Liver (tissue), 9 donors: ENCODE data around the gene TRIM14. TPM values are rescaled to one million over a fixed set of nuclear protein-coding genes. Genes with fewer than 3 reads are reported as not detected.
A peak's percentile ranks its signal among the peaks of the same experiment; 100 is the strongest.

Source experiments
- DNase-seq: peaks from one replicate; pipeline ENCODE4 v3.0.0-alpha.2; 2017; ENCODE audit warnings: low spot score
- H3K27ac ChIP-seq, 2 donors: one replicate each; pipeline ENCODE4 v1.7.0; 2013; ENCODE audit warnings: inconsistent platforms in 2 of 2, low read length in 2 of 2, control low read depth in 1 of 2, low read depth in 1 of 2, mild to moderate bottlenecking in 1 of 2
- H3K27me3 ChIP-seq, 4 donors: one replicate each; pipeline versions ENCODE4 v1.6.1 to v1.7.0; 2013; ENCODE audit warnings: low read length in 3 of 4, inconsistent platforms in 1 of 4, mild to moderate bottlenecking in 1 of 4, moderate library complexity in 1 of 4; ENCODE audit not compliant: control insufficient read depth in 4 of 4, insufficient read depth in 4 of 4
- H3K36me3 ChIP-seq, 4 donors: one replicate each; pipeline versions ENCODE4 v1.6.1 to v1.7.0; 2013; ENCODE audit warnings: low read length in 3 of 4, mild to moderate bottlenecking in 3 of 4, low read depth in 1 of 4, moderate library complexity in 1 of 4; ENCODE audit not compliant: control insufficient read depth in 4 of 4, insufficient read depth in 3 of 4
- H3K4me1 ChIP-seq, 4 donors: one replicate each; pipeline versions ENCODE4 v1.6.1 to v1.7.0; 2013; ENCODE audit warnings: low read length in 3 of 4, mild to moderate bottlenecking in 3 of 4, moderate library complexity in 1 of 4; ENCODE audit not compliant: control insufficient read depth in 4 of 4, insufficient read depth in 4 of 4
- H3K4me3 ChIP-seq, 3 donors: one replicate each; pipeline versions ENCODE4 v1.6.1 to v1.7.0; 2013; ENCODE audit warnings: low read length in 3 of 3, control low read depth in 1 of 3, low read depth in 1 of 3, mild to moderate bottlenecking in 1 of 3
- H3K9ac ChIP-seq, 2 donors: one replicate each; pipeline ENCODE4 v1.7.0; 2013; ENCODE audit warnings: low read length in 2 of 2, mild to moderate bottlenecking in 2 of 2, moderate library complexity in 2 of 2, control low read depth in 1 of 2, low read depth in 1 of 2
- H3K9me3 ChIP-seq, 4 donors: one replicate each; pipeline versions ENCODE4 v1.6.1 to v1.7.0; 2013; ENCODE audit warnings: low read length in 3 of 4; ENCODE audit not compliant: control insufficient read depth in 4 of 4
- FOXA1 ChIP-seq: IDR thresholded peaks from 2 replicates; pipeline ENCODE4 v1.6.1; 2016; ENCODE audit warnings: antibody characterized with exemption
- FOXA2 ChIP-seq: IDR thresholded peaks from 2 replicates; pipeline ENCODE4 v1.6.1; 2016; ENCODE audit warnings: antibody characterized with exemption
- GABPA ChIP-seq, 2 donors: IDR thresholded peaks in 1 of 2; conservative IDR thresholded peaks in 1 of 2; 2 replicates each; pipeline ENCODE4 v1.6.1; 2016; ENCODE audit warnings: antibody characterized with exemption in 2 of 2, mild to moderate bottlenecking in 1 of 2, moderate library complexity in 1 of 2
- HNF4A ChIP-seq, 2 donors: conservative IDR thresholded peaks; 2 replicates each; pipeline ENCODE4 v1.6.1; 2016; ENCODE audit warnings: antibody characterized with exemption in 2 of 2, mild to moderate bottlenecking in 2 of 2
- HNF4G ChIP-seq: IDR thresholded peaks from 2 replicates; pipeline ENCODE4 v1.6.1; 2016; ENCODE audit warnings: antibody characterized with exemption
- JUND ChIP-seq, 2 donors: IDR thresholded peaks; 2 replicates each; pipeline ENCODE4 v1.6.1; 2016; ENCODE audit warnings: antibody characterized with exemption in 2 of 2
- NR2F2 ChIP-seq: IDR thresholded peaks from 2 replicates; pipeline ENCODE4 v1.6.1; 2016; ENCODE audit warnings: antibody characterized with exemption
- RAD21 ChIP-seq, 2 donors: IDR thresholded peaks; 2 replicates each; pipeline ENCODE4 v1.6.1; 2016; ENCODE audit warnings: antibody characterized with exemption in 2 of 2, mild to moderate bottlenecking in 2 of 2
- RXRA ChIP-seq, 2 donors: IDR thresholded peaks; 2 replicates each; pipeline ENCODE4 v1.6.1; 2017 to 2018; ENCODE audit warnings: antibody characterized with exemption in 2 of 2, mild to moderate bottlenecking in 1 of 2
- SP1 ChIP-seq: IDR thresholded peaks from 2 replicates; pipeline ENCODE4 v1.6.1; 2018; ENCODE audit warnings: antibody characterized with exemption, mild to moderate bottlenecking
- TAF1 ChIP-seq: conservative IDR thresholded peaks from 2 replicates; pipeline ENCODE4 v1.6.1; 2016; ENCODE audit warnings: antibody characterized with exemption, mild to moderate bottlenecking
- YY1 ChIP-seq: IDR thresholded peaks from 2 replicates; pipeline ENCODE4 v1.6.1; 2016; ENCODE audit warnings: antibody characterized with exemption, mild to moderate bottlenecking
- WGBS: extraction: QIAGEN DNeasy Blood & Tissue Kit; methylation state at CpG from one replicate; pipeline ENCODE4 v1.1.7; 2013; 5-methylcytosine and 5-hydroxymethylcytosine counted together
- polyA plus RNA-seq, 2 donors: library from polyadenylated mRNA; stranded (reverse) in 1 of 2; unstranded in 1 of 2; fragments of 200-250 nt in 1 of 2; fragments of >200 nt in 1 of 2; fragmentation: Nextera tagmentation in 1 of 2; extraction: Ambion mirVana in 1 of 2; gene quantifications; one replicate each; pipeline versions ENCODE4 v1.2.1 to v1.2.3, GENCODE V29; 2013 to 2015
- total RNA-seq, 2 donors: library from RNA; depleted of rRNA; stranded (reverse); fragments of >200 nt; gene quantifications; one replicate each; pipeline ENCODE4 v1.2.3, GENCODE V29; 2014
- TF ChIP-seq, protein P1 (sequence below): IDR thresholded peaks from 2 replicates; pipeline ENCODE4 v1.6.1; 2016; ENCODE audit warnings: antibody characterized with exemption
- TF ChIP-seq, protein P2 (sequence below): IDR thresholded peaks from 2 replicates; pipeline ENCODE4 v1.6.1; 2016; ENCODE audit warnings: antibody characterized with exemption
- TF ChIP-seq, protein P3 (sequence below): IDR thresholded peaks from 2 replicates; pipeline ENCODE4 v1.6.1; 2016; ENCODE audit warnings: antibody characterized with exemption
- TF ChIP-seq, protein P4 (sequence below): IDR thresholded peaks from 2 replicates; pipeline ENCODE4 v1.6.1; 2016; ENCODE audit warnings: antibody characterized with exemption, mild to moderate bottlenecking
- TF ChIP-seq, protein P5 (sequence below): fragments of 150-350 bp; IDR thresholded peaks from 2 replicates; pipeline ENCODE4 v1.5.1; 2017; ENCODE audit warnings: improper control_type of control experiment, low read depth, low read length; ENCODE audit not compliant: missing input control
- donor health status: healthy.
- donor health status: healthy.
- donor health status: healthy.
- donor health status: healthy.
- donor health status: healthy.

The TRIM14 gene
- total and polyA plus RNA-seq, 4 donors: 15.2 to 22.0 (median 17.8) TPM

DNA sequence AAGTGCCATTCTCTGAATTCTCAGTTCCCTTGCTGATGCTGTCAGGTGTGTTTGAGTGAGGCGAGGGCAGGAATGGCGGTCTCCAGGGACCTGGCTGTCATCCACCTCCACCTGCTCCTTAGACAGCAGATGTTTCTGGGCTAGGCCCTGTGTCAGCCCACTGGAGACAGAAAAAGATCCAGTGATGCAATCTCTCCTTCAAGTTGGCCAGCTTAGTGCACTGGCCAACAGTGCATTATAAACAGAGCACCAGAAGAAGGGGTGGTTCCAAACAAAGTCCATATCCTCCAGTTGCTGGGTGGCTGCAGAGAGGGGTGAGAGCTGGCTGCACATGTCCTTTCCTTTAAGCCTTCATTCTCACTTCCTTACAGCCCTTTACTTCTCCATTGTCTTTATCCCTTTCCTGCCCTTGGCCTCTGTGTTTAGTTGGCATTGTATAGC, 35.9 kb downstream of the TRIM14 start:
- no peak for DNase-seq
- Histone ChIP-seq H3K4me1 (peaks cover 16 to 30% (median 23%) of the 10 kb centered on the region in 4 donors), H3K27ac (peak overlapping the region; percentile 62 to 63), H3K4me3 (no peak overlapping the region), H3K9ac (no peak overlapping the region), H3K9me3 (no peaks in the 10 kb centered on the region), H3K27me3 (no peaks in the 10 kb centered on the region), H3K36me3 (peaks cover 5 to 14% (median 12%) of the 10 kb centered on the region in 4 donors)
- TF ChIP-seq, protein P1, sequence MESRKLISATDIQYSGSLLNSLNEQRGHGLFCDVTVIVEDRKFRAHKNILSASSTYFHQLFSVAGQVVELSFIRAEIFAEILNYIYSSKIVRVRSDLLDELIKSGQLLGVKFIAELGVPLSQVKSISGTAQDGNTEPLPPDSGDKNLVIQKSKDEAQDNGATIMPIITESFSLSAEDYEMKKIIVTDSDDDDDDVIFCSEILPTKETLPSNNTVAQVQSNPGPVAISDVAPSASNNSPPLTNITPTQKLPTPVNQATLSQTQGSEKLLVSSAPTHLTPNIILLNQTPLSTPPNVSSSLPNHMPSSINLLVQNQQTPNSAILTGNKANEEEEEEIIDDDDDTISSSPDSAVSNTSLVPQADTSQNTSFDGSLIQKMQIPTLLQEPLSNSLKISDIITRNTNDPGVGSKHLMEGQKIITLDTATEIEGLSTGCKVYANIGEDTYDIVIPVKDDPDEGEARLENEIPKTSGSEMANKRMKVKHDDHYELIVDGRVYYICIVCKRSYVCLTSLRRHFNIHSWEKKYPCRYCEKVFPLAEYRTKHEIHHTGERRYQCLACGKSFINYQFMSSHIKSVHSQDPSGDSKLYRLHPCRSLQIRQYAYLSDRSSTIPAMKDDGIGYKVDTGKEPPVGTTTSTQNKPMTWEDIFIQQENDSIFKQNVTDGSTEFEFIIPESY: no peak
- TF ChIP-seq YY1 (no peak), TAF1 (no peak), HNF4G (no peak), FOXA1 (no peak), SP1 (peak; percentile 42), HNF4A (conservative IDR thresholded peaks at IDR 0.05) (peak; percentile 82 to 92), GABPA (IDR thresholded peaks at IDR 0.05 in 1 of 2, conservative IDR thresholded peaks at IDR 0.05 in 1 of 2) (peak in 1 of 2 donors; percentile 35), NR2F2 (no peak), RXRA (IDR thresholded peaks at IDR 0.05) (peak; percentile 28 to 84), FOXA2 (peak; percentile 56), RAD21 (IDR thresholded peaks at IDR 0.05) (peak in 1 of 2 donors; percentile 32), JUND (IDR thresholded peaks at IDR 0.05) (peak in 1 of 2 donors; percentile 76)
- TF ChIP-seq, protein P2, sequence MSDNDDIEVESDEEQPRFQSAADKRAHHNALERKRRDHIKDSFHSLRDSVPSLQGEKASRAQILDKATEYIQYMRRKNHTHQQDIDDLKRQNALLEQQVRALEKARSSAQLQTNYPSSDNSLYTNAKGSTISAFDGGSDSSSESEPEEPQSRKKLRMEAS: peak; percentile 85
- TF ChIP-seq, protein P3, sequence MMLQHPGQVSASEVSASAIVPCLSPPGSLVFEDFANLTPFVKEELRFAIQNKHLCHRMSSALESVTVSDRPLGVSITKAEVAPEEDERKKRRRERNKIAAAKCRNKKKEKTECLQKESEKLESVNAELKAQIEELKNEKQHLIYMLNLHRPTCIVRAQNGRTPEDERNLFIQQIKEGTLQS: peak; percentile 33
- TF ChIP-seq, protein P4, sequence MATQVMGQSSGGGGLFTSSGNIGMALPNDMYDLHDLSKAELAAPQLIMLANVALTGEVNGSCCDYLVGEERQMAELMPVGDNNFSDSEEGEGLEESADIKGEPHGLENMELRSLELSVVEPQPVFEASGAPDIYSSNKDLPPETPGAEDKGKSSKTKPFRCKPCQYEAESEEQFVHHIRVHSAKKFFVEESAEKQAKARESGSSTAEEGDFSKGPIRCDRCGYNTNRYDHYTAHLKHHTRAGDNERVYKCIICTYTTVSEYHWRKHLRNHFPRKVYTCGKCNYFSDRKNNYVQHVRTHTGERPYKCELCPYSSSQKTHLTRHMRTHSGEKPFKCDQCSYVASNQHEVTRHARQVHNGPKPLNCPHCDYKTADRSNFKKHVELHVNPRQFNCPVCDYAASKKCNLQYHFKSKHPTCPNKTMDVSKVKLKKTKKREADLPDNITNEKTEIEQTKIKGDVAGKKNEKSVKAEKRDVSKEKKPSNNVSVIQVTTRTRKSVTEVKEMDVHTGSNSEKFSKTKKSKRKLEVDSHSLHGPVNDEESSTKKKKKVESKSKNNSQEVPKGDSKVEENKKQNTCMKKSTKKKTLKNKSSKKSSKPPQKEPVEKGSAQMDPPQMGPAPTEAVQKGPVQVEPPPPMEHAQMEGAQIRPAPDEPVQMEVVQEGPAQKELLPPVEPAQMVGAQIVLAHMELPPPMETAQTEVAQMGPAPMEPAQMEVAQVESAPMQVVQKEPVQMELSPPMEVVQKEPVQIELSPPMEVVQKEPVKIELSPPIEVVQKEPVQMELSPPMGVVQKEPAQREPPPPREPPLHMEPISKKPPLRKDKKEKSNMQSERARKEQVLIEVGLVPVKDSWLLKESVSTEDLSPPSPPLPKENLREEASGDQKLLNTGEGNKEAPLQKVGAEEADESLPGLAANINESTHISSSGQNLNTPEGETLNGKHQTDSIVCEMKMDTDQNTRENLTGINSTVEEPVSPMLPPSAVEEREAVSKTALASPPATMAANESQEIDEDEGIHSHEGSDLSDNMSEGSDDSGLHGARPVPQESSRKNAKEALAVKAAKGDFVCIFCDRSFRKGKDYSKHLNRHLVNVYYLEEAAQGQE: no peak
- TF ChIP-seq, protein P5, sequence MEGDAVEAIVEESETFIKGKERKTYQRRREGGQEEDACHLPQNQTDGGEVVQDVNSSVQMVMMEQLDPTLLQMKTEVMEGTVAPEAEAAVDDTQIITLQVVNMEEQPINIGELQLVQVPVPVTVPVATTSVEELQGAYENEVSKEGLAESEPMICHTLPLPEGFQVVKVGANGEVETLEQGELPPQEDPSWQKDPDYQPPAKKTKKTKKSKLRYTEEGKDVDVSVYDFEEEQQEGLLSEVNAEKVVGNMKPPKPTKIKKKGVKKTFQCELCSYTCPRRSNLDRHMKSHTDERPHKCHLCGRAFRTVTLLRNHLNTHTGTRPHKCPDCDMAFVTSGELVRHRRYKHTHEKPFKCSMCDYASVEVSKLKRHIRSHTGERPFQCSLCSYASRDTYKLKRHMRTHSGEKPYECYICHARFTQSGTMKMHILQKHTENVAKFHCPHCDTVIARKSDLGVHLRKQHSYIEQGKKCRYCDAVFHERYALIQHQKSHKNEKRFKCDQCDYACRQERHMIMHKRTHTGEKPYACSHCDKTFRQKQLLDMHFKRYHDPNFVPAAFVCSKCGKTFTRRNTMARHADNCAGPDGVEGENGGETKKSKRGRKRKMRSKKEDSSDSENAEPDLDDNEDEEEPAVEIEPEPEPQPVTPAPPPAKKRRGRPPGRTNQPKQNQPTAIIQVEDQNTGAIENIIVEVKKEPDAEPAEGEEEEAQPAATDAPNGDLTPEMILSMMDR: no peak
- WGBS: 90% methylated on average over 2 of the region's 2 CpGs
